NCI-H2107 treated with DMSO at 0.1 percent for 48 hours (cell line): ENCODE measurements around the gene STAB1.

ENCODE experiments used
- DNase-seq: peaks from one replicate; lab custom pipeline; 2025; ENCODE audit not compliant: unreplicated experiment; lab: John Stamatoyannopoulos, UW

The STAB1 gene

GRCh38 chr3:52484680-52485461, 10.3 kb upstream of the STAB1 start:
- no peak for DNase-seq

DNA sequence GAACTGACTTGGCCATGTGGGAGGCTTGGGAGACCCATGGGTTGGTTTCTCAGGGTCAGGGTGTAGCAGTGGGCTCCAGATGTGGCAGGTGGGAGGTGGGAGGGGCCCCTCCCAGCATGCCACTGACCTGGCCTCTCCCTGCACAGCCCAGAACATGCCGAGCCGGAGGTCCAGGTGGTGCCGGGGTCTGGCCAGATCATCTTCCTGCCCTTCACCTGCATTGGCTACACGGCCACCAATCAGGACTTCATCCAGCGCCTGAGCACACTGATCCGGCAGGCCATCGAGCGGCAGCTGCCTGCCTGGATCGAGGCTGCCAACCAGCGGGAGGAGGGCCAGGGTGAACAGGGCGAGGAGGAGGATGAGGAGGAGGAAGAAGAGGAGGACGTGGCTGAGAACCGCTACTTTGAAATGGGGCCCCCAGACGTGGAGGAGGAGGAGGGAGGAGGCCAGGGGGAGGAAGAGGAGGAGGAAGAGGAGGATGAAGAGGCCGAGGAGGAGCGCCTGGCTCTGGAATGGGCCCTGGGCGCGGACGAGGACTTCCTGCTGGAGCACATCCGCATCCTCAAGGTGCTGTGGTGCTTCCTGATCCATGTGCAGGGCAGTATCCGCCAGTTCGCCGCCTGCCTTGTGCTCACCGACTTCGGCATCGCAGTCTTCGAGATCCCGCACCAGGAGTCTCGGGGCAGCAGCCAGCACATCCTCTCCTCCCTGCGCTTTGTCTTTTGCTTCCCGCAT, 7.9 kb upstream of the STAB1 start:
- no peak for DNase-seq

DNA sequence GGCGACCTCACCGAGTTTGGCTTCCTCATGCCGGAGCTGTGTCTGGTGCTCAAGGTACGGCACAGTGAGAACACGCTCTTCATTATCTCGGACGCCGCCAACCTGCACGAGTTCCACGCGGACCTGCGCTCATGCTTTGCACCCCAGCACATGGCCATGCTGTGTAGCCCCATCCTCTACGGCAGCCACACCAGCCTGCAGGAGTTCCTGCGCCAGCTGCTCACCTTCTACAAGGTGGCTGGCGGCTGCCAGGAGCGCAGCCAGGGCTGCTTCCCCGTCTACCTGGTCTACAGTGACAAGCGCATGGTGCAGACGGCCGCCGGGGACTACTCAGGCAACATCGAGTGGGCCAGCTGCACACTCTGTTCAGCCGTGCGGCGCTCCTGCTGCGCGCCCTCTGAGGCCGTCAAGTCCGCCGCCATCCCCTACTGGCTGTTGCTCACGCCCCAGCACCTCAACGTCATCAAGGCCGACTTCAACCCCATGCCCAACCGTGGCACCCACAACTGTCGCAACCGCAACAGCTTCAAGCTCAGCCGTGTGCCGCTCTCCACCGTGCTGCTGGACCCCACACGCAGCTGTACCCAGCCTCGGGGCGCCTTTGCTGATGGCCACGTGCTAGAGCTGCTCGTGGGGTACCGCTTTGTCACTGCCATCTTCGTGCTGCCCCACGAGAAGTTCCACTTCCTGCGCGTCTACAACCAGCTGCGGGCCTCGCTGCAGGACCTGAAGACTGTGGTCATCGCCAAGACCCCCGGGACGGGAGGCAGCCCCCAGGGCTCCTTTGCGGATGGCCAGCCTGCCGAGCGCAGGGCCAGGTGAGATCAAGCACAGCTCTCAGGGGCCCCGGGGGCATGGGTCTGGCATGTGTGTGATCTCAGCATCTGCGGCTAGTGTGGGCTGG, 7.1 kb upstream of the STAB1 start:
- no peak for DNase-seq

DNA sequence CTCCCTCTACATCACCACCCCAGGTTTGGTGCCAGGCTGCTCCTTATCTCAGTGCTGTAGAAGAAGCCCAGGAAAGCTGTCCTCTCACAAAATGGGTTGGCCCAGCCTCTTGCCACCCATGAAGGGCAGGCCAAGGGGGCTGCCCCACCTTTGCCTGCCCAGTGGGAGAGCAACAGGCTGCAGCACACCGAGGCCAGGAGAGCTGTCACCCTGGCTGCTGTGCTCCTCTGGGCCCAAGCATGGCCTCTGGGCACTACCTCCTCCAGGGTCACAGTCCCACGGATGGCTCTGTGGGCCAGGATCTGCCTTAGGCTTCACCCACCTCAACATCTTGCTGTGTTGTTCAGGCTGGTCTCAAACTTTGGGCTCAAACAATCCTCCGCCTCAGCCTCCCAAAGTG, 6.4 kb upstream of the STAB1 start:
- no peak for DNase-seq

DNA sequence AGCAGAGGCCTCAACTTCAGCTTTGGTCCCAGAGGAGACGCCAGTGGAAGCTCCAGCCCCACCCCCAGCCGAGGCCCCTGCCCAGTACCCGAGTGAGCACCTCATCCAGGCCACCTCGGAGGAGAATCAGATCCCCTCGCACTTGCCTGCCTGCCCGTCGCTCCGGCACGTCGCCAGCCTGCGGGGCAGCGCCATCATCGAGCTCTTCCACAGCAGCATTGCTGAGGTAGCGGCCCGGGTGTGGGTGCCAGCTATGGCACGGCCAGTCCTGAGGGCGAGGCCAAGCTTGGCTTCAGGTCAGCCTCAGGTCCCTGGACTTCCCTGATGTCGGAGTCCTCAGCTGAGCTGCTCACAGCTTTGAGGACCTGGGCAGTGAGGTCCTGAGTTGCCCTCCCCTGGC, 5.7 kb upstream of the STAB1 start:
- DNase-seq: no peak

GRCh38 chr3:52490035-52490938, 4.9 kb upstream of the STAB1 start:
- DNase-seq: no peak

DNA sequence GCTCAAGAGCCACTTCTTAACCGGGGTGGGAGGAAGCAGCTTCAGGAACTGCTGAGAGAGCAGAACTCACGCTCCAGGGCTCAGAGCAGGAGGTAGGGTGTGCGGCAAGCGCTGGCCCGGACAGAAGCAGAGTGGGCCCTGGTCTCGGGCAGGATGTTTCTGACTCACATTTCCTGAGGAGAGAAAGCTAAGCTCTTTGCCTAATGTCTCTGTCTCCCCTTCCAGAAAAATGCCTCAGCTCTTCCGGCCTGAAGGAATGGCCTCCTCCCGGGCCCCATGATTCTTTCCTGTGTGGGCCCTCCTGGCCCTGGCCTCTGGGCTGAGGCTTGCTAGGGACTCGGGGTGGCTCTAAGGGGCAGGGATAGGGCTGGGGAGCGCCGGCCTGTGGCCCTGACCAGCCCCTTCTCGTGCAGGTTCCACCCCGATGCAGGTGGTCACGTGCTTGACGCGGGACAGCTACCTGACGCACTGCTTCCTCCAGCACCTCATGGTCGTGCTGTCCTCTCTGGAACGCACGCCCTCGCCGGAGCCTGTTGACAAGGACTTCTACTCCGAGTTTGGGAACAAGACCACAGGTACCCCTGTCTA, 4.1 kb upstream of the STAB1 start:
- no peak for DNase-seq

GRCh38 chr3:52492059-52492458, 3.1 kb upstream of the STAB1 start:
- no peak for DNase-seq

- no peak for DNase-seq
Observed at GRCh38 chr3:52493232-52494017, 1.7 kb upstream of the STAB1 start.

DNA sequence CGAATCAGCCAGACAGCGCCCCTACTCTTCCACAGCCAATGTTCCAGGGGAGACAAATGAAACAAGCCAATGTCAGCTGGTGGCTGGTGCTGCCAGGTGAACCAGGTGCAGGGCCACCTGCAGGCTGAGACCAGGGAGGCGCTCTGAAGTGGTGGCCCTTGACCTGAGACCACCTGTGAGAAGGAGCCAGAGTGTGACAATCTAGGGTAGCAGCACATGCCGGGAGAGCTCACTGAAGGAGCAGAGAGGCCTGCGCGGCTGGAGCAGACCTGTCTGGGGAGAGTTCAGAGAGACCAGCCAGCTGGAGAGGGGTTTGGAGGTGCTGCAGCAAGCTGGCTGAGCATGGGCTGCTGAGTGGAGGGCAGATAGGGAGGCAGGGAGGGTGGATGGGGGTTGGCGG, 693 bp upstream of the STAB1 start:
- DNase-seq: peak; percentile 14

DNA sequence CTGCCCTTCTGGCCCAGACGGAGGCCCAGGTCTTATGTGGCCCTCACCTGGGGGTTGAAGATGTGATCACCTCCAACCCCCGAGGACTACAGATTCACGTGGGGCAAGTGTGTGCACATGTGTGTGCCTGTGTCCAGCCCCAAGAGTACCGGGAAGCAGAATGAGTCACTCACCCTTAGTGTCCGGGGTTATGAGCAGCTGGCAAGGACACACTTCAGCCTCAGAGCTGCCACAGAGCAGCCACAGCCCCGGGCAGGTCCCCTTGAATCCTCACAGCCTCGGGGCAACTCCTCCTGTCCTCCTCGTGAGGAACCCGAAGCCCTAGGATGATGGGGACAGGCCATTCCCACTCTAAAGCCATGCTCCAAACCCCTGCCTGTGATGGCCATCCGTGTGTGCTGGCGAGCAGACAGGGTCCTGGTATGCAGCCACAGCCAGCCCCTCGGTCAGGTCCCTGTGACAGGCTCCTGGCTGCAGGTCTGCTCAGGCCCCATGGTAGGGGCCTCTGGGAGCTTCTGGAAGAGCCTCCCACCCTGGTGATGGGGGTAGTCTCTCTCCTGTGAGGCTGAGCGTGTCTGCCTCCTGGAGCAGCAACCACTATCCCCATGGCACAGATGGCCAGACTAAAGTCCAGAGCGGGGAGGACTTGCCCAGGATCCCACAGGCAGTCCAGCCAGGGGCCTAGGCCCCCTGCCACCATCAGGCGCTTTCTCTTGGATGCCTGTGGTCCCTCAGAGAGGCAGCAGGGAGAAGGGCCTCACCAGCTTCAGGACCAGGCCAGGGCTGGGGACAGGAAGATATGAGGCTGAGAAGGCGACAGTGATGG, 852 bp downstream of the STAB1 start:
- DNase-seq: no peak

DNA sequence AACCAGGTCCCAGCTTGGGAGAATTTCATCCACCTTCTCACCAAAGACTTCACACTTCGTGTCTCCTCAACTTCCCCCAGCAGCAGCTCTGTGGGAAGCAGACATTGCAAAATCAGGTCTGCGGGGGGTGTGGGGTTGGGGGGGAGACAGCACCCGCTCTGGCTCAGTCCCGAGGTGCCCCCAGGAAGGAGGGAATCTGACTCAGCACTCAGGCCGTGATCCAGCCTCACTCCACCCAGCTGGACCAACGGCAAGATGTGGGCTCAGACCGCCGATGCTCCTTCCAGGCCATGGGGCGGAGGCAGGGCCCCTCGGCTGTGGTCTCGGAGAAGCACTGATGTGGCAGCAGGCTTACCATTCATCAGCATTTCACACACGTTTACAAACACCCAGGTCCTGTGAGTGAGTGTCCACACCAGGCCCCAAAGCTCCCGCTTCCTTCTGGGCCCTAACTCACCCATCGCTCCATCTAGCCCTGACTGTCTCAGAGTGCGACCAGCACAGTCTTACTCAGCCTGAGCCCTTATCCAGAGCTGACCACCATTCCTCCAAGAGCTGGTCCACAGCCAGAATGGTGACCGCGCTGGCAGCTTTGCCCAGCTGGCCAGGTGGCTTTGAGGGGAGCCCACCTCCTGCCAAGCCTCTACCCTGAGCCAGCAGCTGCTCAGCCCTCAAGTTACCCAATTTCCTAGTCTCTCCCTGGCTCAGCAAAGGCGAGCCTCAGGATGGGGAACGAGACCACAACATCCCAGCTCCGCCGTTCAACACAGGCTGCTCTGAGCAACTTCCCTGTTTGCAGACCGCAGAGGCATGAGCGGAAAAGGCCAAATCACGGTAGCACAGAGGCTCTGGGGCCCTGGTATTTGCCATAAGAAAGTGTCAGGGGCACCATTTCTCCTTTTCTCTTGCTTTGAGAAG, 3.3 kb downstream of the STAB1 start:
- DNase-seq: no peak

DNA sequence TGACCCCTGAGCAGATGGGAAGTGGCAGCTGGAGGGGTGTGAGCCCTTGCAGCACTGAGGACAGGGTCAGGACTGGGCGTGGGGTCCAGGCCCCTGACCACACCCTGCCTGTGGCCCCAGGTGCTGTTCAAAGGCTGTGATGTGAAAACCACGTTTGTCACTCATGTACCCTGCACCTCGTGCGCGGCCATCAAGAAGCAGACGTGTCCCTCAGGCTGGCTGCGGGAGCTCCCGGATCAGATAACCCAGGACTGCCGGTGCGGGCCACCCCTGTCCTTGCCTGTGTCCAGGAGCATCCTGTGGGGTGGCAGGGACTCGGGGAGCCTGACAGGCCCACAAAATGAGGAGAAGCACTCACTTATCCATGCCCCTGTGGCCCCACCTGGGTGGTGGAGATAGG, 5.9 kb downstream of the STAB1 start:
- no peak for DNase-seq

DNA sequence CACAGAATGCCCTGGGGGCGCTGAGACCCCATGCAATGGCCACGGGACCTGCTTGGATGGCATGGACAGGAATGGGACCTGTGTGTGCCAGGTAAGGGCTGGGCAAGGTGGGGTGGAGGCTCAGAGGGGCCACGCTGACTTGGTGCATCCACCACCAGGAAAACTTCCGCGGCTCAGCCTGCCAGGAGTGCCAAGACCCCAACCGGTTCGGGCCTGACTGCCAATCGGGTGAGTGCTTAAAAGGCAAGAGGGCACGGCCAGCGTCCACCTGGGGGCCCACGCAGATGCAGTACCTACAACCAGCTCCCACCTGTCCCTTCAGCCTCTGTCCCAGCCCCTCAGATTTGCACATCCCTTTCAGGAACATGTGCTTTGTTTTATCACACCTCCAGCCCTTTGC, 6.9 kb downstream of the STAB1 start:
- DNase-seq: no peak

DNA sequence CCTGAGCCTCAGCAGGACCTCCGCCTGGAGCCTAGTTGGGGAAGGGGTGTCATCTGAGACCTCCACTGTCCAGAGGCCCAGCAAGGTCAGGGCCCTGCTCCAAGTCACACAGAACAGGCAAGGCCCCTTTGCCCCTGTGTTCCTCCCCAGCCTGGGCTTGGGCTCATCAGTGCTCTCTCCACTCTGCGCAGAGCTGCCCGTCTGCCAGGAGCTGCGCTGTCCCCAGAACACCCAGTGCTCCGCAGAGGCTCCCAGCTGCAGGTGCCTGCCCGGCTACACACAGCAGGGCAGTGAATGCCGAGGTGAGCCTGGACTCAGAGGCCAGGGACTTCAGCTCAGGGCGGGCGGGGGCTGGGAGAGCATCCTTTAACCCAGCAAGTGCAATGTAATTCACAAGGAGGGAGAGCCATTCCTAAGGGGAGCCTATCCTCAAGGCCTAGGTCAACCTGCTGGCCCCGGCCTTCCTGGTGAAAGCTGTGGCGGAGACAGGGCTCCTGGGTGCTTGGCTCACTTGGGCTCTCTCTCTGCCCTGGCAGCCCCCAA, 7.7 kb downstream of the STAB1 start:
- no peak for DNase-seq

GRCh38 chr3:52503788-52504424, 8.8 kb downstream of the STAB1 start:
- peak; percentile 20 for DNase-seq

- DNase-seq: no peak
Observed at GRCh38 chr3:52504977-52505376, 9.8 kb downstream of the STAB1 start.
